IPS-20b (cell line): ENCODE data around the gene ALOX12.

Source experiments
- H3K27ac ChIP-seq: one replicate; pipeline ENCODE4 v1.5.1; 2013; ENCODE audit warnings: low read length
- H3K27me3 ChIP-seq: 2 replicates; pipeline ENCODE4 v1.6.1; 2013; ENCODE audit warnings: mild to moderate bottlenecking, low read length, inconsistent platforms; ENCODE audit not compliant: insufficient read depth
- H3K36me3 ChIP-seq: 2 replicates; pipeline ENCODE4 v1.6.1; 2013; ENCODE audit warnings: low read depth, mild to moderate bottlenecking, inconsistent platforms, low read length, moderate library complexity; ENCODE audit not compliant: insufficient read depth
- H3K4me1 ChIP-seq: 2 replicates; pipeline ENCODE4 v1.6.1; 2013; ENCODE audit warnings: mild to moderate bottlenecking, control low read depth, inconsistent platforms, low read length, moderate library complexity; ENCODE audit not compliant: insufficient read depth
- H3K4me3 ChIP-seq: 2 replicates; pipeline ENCODE4 v1.5.1; 2013; ENCODE audit warnings: mild to moderate bottlenecking, low read length, inconsistent platforms
- H3K9ac ChIP-seq: 2 replicates; pipeline ENCODE4 v1.6.1; 2013; ENCODE audit warnings: low read depth, mild to moderate bottlenecking, inconsistent platforms, low read length, moderate library complexity
- H3K9me3 ChIP-seq: 2 replicates; pipeline ENCODE4 v1.6.1; 2013; ENCODE audit warnings: mild to moderate bottlenecking, low read depth, low read length, inconsistent platforms; ENCODE audit not compliant: insufficient read depth

Gene ALOX12

DNA sequence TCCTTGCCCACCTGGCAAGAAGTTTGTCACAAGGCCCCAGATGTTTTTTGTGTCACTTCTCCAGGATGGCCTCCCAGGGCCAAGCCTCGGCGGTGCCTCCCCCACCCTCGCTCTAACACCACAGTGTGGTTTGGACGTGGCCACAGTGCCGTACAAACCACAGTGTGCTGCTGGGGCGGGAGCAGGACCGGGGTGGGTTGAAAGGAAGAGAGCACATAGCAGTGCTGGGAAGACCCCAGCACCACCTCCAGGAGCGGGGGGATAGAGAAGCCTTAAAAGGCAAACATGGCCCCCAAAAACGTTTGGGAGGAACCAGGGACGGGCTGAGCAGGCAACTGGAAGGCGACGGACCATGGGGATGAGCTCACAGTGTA is 22.0 kb downstream of the ALOX12 start:
- Histone ChIP-seq H3K36me3 (peaks cover 9% of the 10 kb centered on the region), H3K27me3 (peaks cover 27% of the 10 kb centered on the region), H3K27ac (no peak overlapping the region), H3K4me1 (peaks cover 3% of the 10 kb centered on the region; the same call in 1 of the 2 replicates), H3K4me3 (no peak overlapping the region), H3K9me3 (no peaks in the 10 kb centered on the region), H3K9ac (no peak overlapping the region)

DNA sequence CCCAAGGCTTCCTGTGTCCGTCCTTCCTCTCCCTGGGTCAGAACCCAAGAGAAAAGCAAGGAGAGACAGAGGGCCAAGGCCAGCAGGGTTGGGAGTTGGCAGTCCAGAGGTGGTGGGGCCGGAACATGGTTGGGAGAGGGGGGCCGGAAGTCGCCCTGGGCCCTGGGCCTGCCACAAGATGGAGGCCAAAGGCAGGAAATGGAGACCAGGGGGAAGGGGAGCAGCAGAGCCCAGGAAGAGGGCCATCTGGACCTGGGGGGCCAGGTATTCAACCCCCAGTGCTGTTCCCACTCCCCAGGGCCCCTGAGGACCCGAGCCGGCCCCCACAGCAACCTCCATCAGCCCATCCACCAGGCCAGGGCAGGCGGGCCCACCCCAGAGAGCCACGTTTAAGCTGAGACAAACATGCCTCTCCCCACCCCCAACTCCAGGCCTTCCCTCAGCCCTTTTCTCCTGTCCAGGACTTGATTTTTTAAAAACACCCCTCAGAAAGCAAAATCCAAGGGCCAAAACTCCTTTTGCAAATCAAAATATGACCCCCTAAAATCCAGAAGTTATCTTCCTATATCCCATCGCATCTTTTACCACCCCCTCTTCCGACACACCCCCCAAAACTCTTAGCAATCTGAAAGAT is 22.6 kb downstream of the ALOX12 start:
- no peak overlapping the region for H3K27ac ChIP-seq
- H3K9me3 ChIP-seq: no peaks in the 10 kb centered on the region
- no peak overlapping the region for H3K9ac ChIP-seq

GRCh38 chr17:7019367-7019766 is 23.5 kb downstream of the ALOX12 start:
- Histone ChIP-seq H3K9me3 (no peaks in the 10 kb centered on the region), H3K4me1 (no peaks in the 10 kb centered on the region; the same call in 1 of the 2 replicates), H3K36me3 (peaks cover 9% of the 10 kb centered on the region), H3K27me3 (peaks cover 41% of the 10 kb centered on the region), H3K4me3 (peak overlapping the region; percentile 62; the same call in 1 of the 2 replicates), H3K27ac (no peak overlapping the region), H3K9ac (peak overlapping the region; percentile 77; the same call in 1 of the 2 replicates)

More for the DNA sequence above, 22.6 kb downstream of the ALOX12 start:
- Histone ChIP-seq H3K36me3 (peaks cover 9% of the 10 kb centered on the region), H3K4me1 (peaks cover 3% of the 10 kb centered on the region; the same call in 1 of the 2 replicates), H3K4me3 (no peak overlapping the region), H3K27me3 (peaks cover 33% of the 10 kb centered on the region)

- Histone ChIP-seq H3K4me1 (no peaks in the 10 kb centered on the region; the same call in 1 of the 2 replicates), H3K27me3 (peaks cover 41% of the 10 kb centered on the region), H3K4me3 (peak overlapping the region; percentile 62), H3K9me3 (no peaks in the 10 kb centered on the region), H3K36me3 (peaks cover 9% of the 10 kb centered on the region), H3K9ac (peak overlapping the region; percentile 77; the same call in 1 of the 2 replicates), H3K27ac (no peak overlapping the region)
Measured at GRCh38 chr17:7019839-7020519, 24.1 kb downstream of the ALOX12 start.

DNA sequence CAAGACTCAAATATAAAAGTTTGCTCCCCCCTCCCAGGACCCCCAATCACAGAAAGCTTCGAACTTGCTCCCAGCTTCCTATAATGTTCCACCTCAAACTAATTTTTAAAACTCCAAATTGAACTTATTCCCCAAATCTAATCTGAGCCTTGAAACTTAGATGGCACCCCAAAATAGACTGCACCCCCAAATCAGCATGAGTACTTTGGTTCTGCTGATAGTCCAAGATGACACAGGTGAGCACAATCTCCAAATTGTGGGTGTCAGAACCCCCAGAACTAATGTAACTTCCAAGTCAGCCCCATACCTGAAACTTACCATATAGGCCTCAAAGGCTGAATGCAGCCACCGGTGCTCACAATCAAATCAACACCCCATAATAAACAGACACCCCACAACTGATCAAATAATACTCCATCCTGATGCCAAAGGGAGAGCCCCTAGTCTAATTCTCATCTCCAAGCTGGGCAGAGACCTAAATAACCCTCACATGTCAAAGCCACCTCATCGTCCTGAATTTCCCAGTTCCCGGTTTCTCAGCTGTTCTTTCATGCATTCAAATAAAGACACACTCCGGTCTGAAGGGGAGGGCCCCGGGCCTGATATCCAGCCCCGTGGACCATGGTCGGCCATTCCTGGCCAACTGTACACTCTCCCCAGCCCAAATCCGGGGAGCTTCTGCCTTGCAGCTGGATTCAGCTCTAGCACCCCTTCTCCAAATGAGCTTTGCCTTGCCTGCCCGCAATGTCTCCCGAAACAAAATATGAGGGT is 25.2 kb downstream of the ALOX12 start:
- no peaks in the 10 kb centered on the region for H3K9me3 ChIP-seq
- no peaks in the 10 kb centered on the region; the same call in 1 of the 2 replicates for H3K4me1 ChIP-seq
- H3K9ac ChIP-seq: peak overlapping the region; percentile 60; the same call in 1 of the 2 replicates
- peaks cover 41% of the 10 kb centered on the region for H3K27me3 ChIP-seq
- peak overlapping the region; percentile 75; the same call in 1 of the 2 replicates for H3K4me3 ChIP-seq
- H3K27ac ChIP-seq: no peak overlapping the region
- H3K36me3 ChIP-seq: peaks cover 9% of the 10 kb centered on the region

DNA sequence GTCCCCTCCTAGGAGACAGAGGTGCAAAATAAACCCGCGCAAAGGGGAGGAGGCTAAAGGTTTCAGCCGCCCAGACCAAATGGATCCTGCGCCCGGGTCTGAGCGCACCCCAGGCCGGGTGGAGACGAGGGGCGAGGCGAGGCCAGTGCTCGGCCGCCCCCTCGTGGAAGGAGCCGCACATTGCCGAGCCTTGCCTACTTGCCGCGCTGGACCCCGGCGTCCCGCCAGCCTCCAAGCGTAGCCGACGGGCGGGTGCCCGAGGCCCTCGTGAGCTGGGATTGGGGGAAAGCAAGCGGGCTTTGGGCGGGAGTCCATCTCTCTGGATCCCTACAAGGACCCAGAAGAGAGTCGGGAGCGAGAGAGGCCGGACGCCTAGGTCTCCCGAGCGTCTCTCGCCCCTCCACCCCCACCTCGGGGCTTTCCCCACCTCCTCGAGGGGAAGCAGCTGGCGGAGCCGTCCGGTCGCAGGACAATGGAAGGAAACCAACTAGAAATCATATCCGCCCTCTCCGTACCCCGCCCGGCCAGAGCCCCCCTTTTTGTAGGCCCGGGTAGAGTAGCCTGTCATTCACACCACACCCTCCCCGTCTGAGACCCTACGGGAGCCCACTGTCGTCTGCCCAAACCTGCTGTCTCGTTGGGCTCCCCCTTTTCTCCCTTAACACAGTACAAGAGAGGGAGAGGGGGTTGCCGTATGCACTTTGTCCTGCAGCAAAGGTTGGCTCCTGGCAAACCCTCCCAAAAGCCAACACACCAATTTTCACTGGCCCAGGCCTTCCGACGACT is 26.3 kb downstream of the ALOX12 start:
- H3K9me3 ChIP-seq: no peaks in the 10 kb centered on the region
- H3K4me3 ChIP-seq: peak overlapping the region; percentile 75
- H3K27me3 ChIP-seq: peaks cover 41% of the 10 kb centered on the region
- no peak overlapping the region for H3K27ac ChIP-seq
- H3K4me1 ChIP-seq: no peaks in the 10 kb centered on the region; the same call in 1 of the 2 replicates
- H3K9ac ChIP-seq: peak overlapping the region; percentile 60; the same call in 1 of the 2 replicates
- H3K36me3 ChIP-seq: peaks cover 6% of the 10 kb centered on the region; the same call in 1 of the 2 replicates

DNA sequence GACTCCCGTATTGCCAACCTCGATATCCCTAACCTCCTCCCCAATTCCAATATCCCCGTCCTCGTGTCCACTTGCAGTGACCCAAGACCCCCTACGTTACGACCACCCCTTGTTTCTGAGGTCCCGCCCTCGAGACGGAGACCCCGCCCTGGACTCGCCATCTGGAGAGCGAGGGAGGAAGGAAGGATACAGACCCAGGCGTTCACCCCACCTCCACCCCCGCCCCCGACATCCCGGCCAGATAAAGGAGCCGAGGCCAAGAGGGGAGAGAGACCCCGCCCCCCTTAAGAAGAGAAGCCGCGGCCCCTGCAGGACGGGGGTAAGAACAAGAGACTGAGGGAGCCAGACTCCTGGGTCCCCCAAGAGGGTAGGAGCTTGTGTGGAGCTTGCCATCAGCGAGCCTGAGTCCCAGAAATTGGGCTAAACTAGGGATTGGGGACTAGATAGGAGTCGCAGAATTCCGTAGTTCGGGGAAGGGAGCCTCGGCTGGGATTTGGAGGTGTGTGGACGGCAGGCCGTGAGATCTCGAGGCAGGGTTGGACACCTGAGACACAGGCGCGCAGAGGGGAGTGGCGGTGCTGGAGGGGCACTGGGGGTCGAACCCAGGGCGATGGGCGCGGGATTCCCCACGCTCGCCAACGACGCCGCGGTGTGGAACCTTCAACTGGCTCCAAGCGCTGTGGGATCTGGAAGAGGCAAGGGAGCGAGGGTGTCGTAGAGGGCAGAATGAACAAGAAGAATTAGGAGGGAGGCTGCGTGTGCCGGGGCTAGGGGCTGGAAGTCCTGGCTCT is 27.1 kb downstream of the ALOX12 start, which contains the start of gene BCL6B:
Gene BCL6B, plus strand, starts transcription at position 270 of the 791 bp plus-strand sequence. CDS start 622 bp downstream, outside the sequence.
- Histone ChIP-seq H3K9me3 (no peaks in the 10 kb centered on the region), H3K4me3 (peak within 1 kb of the TSS; percentile 75), H3K36me3 (peaks cover 6% of the 10 kb centered on the region; the same call in 1 of the 2 replicates), H3K4me1 (no peaks in the 10 kb centered on the region; the same call in 1 of the 2 replicates), H3K27ac (no peak within 1 kb of the TSS), H3K9ac (peak within 1 kb of the TSS; percentile 60; the same call in 1 of the 2 replicates), H3K27me3 (peaks cover 41% of the 10 kb centered on the region)

GRCh38 chr17:7023576-7024401 is 27.9 kb downstream of the ALOX12 start:
- H3K27me3 ChIP-seq: peaks cover 41% of the 10 kb centered on the region
- H3K9me3 ChIP-seq: no peaks in the 10 kb centered on the region
- no peak overlapping the region for H3K27ac ChIP-seq
- H3K4me1 ChIP-seq: no peaks in the 10 kb centered on the region; the same call in 1 of the 2 replicates
- peak overlapping the region; percentile 75 for H3K4me3 ChIP-seq
- H3K9ac ChIP-seq: peak overlapping the region; percentile 56; the same call in 1 of the 2 replicates
- peaks cover 6% of the 10 kb centered on the region; the same call in 1 of the 2 replicates for H3K36me3 ChIP-seq

DNA sequence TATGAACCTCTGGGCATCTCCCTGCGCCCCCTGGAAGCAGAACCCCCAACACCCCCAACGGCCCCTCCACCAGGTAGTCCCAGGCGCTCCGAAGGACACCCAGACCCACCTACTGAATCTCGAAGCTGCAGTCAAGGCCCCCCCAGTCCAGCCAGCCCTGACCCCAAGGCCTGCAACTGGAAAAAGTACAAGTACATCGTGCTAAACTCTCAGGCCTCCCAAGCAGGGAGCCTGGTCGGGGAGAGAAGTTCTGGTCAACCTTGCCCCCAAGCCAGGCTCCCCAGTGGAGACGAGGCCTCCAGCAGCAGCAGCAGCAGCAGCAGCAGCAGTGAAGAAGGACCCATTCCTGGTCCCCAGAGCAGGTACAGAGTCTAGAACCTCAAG is 28.5 kb downstream of the ALOX12 start:
- Histone ChIP-seq H3K9ac (no peak overlapping the region), H3K4me1 (no peaks in the 10 kb centered on the region; the same call in 1 of the 2 replicates), H3K27ac (no peak overlapping the region)

More for the DNA sequence above, 28.5 kb downstream of the ALOX12 start:
- Histone ChIP-seq H3K4me3 (no peak overlapping the region), H3K36me3 (peaks cover 6% of the 10 kb centered on the region; the same call in 1 of the 2 replicates), H3K27me3 (peaks cover 41% of the 10 kb centered on the region), H3K9me3 (no peaks in the 10 kb centered on the region)
